HCT116 (cell line): ENCODE measurements around the gene DCAF10. TPM values are rescaled to one million over a fixed set of nuclear protein-coding genes. Genes with fewer than 3 reads are reported as not detected.
"Not testable (repeated sequence)": the region's sequence is repeated elsewhere in the genome, so short reads cannot be mapped to it uniquely, and the experiment has no call there.

Source experiments
- ATAC-seq: fragments of 200-7000 bp; cut with Tn5 transposase; 2 replicates; pipeline ENCODE4 v1.9.1; 2020; ENCODE audit warnings: mild to moderate bottlenecking, moderate library complexity
- BruUV-seq: library from RNA; stranded (reverse); fragments of 400-500 nt; replicated peaks from 2 replicates; lab custom pipeline; 2021; lab: Mats Ljungman, UMichigan
- CTCF ChIA-PET: fragments of 300-600 bp; sonication (Branson Sonifier 250); formaldehyde crosslinking; loops from one replicate; lab custom pipeline; 2021; ENCODE audit warnings: antibody characterized with exemption; lab: Charles Lee
- POLR2A ChIA-PET: fragments of 300-600, 350-600 bp; sonication (Branson Sonifier 250); formaldehyde crosslinking; loops from one replicate; lab custom pipeline; 2021; ENCODE audit warnings: antibody characterized with exemption; lab: Charles Lee
- RAD21 ChIA-PET, 2 experiments: fragments of 300-600 bp; sonication (Branson Sonifier 250); formaldehyde crosslinking; loops; one replicate each; lab custom pipeline; 2023; ENCODE audit warnings: low total read pairs in 2 of 2; ENCODE audit not compliant: uncharacterized antibody in 2 of 2, unreplicated experiment in 2 of 2, low non-redundant PET in 1 of 2; lab: Charles Lee
- DNase-seq: peaks from one replicate; pipeline ENCODE4 v3.0.0-alpha.2; 2010; ENCODE audit warnings: low read depth, low spot score
- H2AFZ ChIP-seq: fragments of 200-600 bp; shearing (Covaris generic), sonication (generic); 2 replicates; pipeline ENCODE4 v1.6.1; 2017; ENCODE audit warnings: low read depth, mixed run types, mixed read lengths, antibody characterized with exemption, low read length; ENCODE audit not compliant: poor library complexity, severe bottlenecking
- H3K27ac ChIP-seq: 2 replicates; pipeline ENCODE4 v1.5.1; 2012; ENCODE audit warnings: low read depth, low read length
- H3K27me3 ChIP-seq: fragments of 200-600 bp; sonication (generic); 2 replicates; pipeline ENCODE4 v1.6.1; 2016; ENCODE audit warnings: mixed run types, low read length, mixed read lengths; ENCODE audit not compliant: insufficient read depth
- H3K36me3 ChIP-seq, 2 experiments: fragments of 200-500 bp in 1 of 2; fragments of 200-600 bp in 1 of 2; sonication (Bioruptor generic) in 1 of 2; sonication (generic) in 1 of 2; 2 replicates each; pipeline versions ENCODE4 v1.5.1 to v1.6.1; 2014 to 2016; ENCODE audit warnings: low read length in 2 of 2, inconsistent platforms in 1 of 2, mixed read lengths in 1 of 2, mixed run types in 1 of 2; ENCODE audit not compliant: insufficient read depth in 2 of 2, control insufficient read depth in 1 of 2
- H3K4me1 ChIP-seq, 2 experiments: fragments of 200-600 bp in 1 of 2; sonication (generic) in 1 of 2; 2 replicates each; pipeline versions ENCODE4 v1.5.1 to v1.6.1; 2012 to 2017; ENCODE audit warnings: low read length in 2 of 2, inconsistent platforms in 1 of 2, mild to moderate bottlenecking in 1 of 2, mixed read lengths in 1 of 2, mixed run types in 1 of 2, moderate library complexity in 1 of 2; ENCODE audit not compliant: insufficient read depth in 2 of 2, control insufficient read depth in 1 of 2
- H3K4me2 ChIP-seq: fragments of 200-600 bp; sonication (generic); 2 replicates; pipeline ENCODE4 v1.6.1; 2017; ENCODE audit warnings: mixed run types, low read length, mixed read lengths
- H3K4me3 ChIP-seq, 2 experiments: fragments of 200-600 bp in 1 of 2; sonication (generic) in 1 of 2; replicated peaks in 1 of 2; 2 replicates each; pipeline ENCODE4 v1.5.1; 2011 to 2016; ENCODE audit warnings: low read length in 2 of 2, control low read depth in 1 of 2, low read depth in 1 of 2, mild to moderate bottlenecking in 1 of 2, mixed read lengths in 1 of 2, mixed run types in 1 of 2
- H3K79me2 ChIP-seq: fragments of 200-600 bp; sonication (generic); 2 replicates; pipeline ENCODE4 v1.6.1; 2017; ENCODE audit warnings: mild to moderate bottlenecking, mixed run types, low read length, moderate library complexity, mixed read lengths; ENCODE audit not compliant: insufficient read depth
- H3K9ac ChIP-seq: fragments of 200-600 bp; sonication (generic); 2 replicates; pipeline ENCODE4 v1.6.1; 2016; ENCODE audit warnings: low read length, mixed read lengths
- H3K9me2 ChIP-seq: fragments of 200-600 bp; sonication (generic), shearing (Covaris generic); 2 replicates; pipeline ENCODE4 v1.6.1; 2017; ENCODE audit warnings: mixed run types, mild to moderate bottlenecking, moderate library complexity; ENCODE audit not compliant: insufficient read depth
- H3K9me3 ChIP-seq, 2 experiments: fragments of 200-500 bp in 1 of 2; fragments of 200-600 bp in 1 of 2; sonication (Bioruptor generic) in 1 of 2; sonication (generic) in 1 of 2; 2 replicates each; pipeline ENCODE4 v1.6.1; 2014 to 2017; ENCODE audit warnings: low read length in 2 of 2, mixed read lengths in 2 of 2, inconsistent platforms in 1 of 2, low read depth in 1 of 2, mild to moderate bottlenecking in 1 of 2, mixed run types in 1 of 2, moderate library complexity in 1 of 2; ENCODE audit not compliant: control insufficient read depth in 1 of 2, insufficient read depth in 1 of 2
- H4K20me1 ChIP-seq: fragments of 200-600 bp; sonication (generic), shearing (Covaris generic); 2 replicates; pipeline ENCODE4 v1.6.1; 2017; ENCODE audit warnings: mixed run types, mild to moderate bottlenecking, moderate library complexity; ENCODE audit not compliant: insufficient read depth
- intact Hi-C: fragments of 100-400 bp; cut with micrococcal nuclease; formaldehyde crosslinking; loops from 2 replicates; pipeline ENCODE4 v1.10.0; 2022
- total RNA-seq: library from RNA; stranded (reverse); gene quantifications from one replicate; pipeline ENCODE4 v1.2.1, GENCODE V29; 2021; ENCODE audit not compliant: unreplicated experiment

DCAF10 gene
- total RNA-seq, 1 experiment from 2014 or later, result 20.6 TPM

- H3K36me3 ChIP-seq, H3K27ac ChIP-seq, H3K27me3 ChIP-seq, H4K20me1 ChIP-seq, BruUV-seq, H3K4me2 ChIP-seq, ATAC-seq, DNase-seq, H2AFZ ChIP-seq, H3K9ac ChIP-seq, H3K9me3 ChIP-seq, RAD21 ChIA-PET, CTCF ChIA-PET, POLR2A ChIA-PET, H3K9me2 ChIP-seq, H3K79me2 ChIP-seq, H3K4me3 ChIP-seq: not testable (repeated sequence)
- intact Hi-C loops, result loop anchor here (10.0 kb wide), 1 partner anchor 103 kb away; no protein-coding TSS in a partner anchor
- peaks cover 5 to 26% of the 10 kb centered on the region in 2 experiments; a peak in 3 of 4 replicates for H3K4me1 ChIP-seq
These were observed 48.9 kb upstream of the DCAF10 start for GRCh38 chr9:37751704-37752103.

GRCh38 chr9:37752112-37752511, 48.5 kb upstream of the DCAF10 start:
- RAD21 ChIA-PET, POLR2A ChIA-PET, H3K36me3 ChIP-seq, H4K20me1 ChIP-seq, H3K27me3 ChIP-seq, H3K27ac ChIP-seq, H3K4me3 ChIP-seq, H3K4me2 ChIP-seq, H3K9me3 ChIP-seq, DNase-seq, ATAC-seq, H3K9ac ChIP-seq, CTCF ChIA-PET, H3K9me2 ChIP-seq, BruUV-seq, H2AFZ ChIP-seq, H3K79me2 ChIP-seq: not testable (repeated sequence)
- peaks cover 5 to 26% of the 10 kb centered on the region in 2 experiments; a peak in 3 of 4 replicates for H3K4me1 ChIP-seq
- intact Hi-C loops, result loop anchor here (10.0 kb wide), 1 partner anchor 103 kb away; no protein-coding TSS in a partner anchor
